Activated T-cell treated with anti-CD3 and anti-CD28 coated beads for 4 hours (primary cell): ENCODE results near the gene UBASH3B.
A peak's percentile ranks its signal among the peaks of the same experiment; 100 is the strongest.

Experiments used
- DNase-seq: peaks from one replicate; pipeline ENCODE4 v3.0.0-alpha.2; 2020

Gene UBASH3B

GRCh38 chr11:122649116-122649515, 6.4 kb upstream of the UBASH3B start:
- no peak for DNase-seq

GRCh38 chr11:122650619-122651018, 4.9 kb upstream of the UBASH3B start:
- DNase-seq: no peak

DNA sequence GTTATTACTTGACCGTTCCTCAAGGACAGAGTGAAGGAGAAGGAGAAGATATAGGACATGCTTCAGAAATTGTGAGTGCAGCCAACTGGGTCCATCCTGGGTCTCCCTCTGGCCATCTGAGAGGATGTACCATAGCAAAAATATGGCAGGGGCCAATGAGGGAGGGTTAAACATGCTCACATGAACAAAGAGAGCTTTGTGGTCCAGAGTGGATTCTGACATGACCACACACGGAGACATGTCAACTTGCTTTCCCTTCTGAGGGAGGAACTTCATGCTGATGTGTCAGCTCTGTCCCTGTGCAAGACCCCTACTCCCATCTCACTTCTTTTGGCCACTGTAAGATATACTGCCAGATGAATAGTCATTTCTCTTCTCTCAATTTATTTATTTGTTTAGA, 3.0 kb upstream of the UBASH3B start:
- DNase-seq: no peak

DNA sequence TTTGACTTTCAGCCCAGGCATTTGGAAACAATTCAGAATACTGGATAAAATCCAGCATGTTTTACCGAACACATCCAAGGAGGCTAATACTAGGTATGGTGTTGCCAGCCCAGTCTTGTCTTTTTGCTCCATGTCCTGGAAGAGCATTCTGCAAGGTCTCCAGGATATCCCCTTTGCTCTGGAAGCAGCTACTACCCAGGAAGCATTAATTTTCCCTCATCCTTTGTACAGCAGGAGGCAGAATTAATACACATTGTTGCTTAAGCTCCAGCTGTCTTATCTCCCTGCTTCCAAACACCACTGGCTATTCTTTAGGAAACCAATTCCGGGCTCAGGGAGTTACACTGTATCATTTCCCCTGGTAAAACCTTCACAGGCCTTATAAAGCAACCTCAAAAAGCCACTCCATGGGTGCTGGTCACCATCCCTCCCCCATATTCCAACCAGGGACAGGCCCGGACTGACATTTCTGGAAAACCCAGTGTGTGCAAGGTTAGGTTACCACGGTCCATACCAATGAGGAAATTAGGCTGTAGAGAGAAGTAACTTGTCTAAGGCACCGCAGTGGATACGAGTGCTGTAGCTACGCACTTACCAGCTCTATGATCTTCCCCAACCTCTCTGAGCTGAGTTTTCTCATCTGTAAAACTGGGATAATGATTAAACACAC, 1.5 kb upstream of the UBASH3B start:
- no peak for DNase-seq

- DNase-seq: peak; percentile 24
Observed at GRCh38 chr11:122656073-122656630, 630 bp downstream of the UBASH3B start.

DNA sequence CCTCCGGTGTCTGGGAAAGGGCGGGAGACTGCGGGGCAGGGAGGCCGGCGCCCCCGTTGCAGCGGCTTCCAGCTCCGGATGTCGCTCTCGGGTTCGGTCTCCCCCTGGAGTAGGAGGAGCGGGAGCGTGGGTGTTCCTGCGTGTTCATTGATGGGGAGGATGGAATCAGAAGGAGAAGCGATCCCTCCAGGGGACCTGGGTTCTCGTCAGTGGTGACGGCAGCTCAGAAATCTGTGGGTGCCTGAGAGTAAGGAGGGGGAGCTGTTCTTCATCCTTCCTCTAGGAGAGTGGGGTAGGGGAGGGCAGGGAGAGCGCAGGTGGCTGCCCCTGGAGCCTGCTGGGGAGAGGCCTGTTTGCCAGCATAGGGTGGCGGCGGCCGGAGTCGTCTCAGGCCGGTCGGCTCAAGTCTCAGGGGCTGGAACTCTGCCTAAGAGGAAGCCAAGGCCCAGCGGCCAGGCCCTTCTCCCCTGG, 1.1 kb downstream of the UBASH3B start:
- peak; percentile 38 for DNase-seq

- DNase-seq: no peak
Observed at GRCh38 chr11:122659676-122660554, 4.4 kb downstream of the UBASH3B start.

GRCh38 chr11:122661182-122661945, 5.8 kb downstream of the UBASH3B start:
- no peak for DNase-seq

- no peak for DNase-seq
Observed at GRCh38 chr11:122663056-122663740, 7.7 kb downstream of the UBASH3B start.

GRCh38 chr11:122663764-122664163, 8.2 kb downstream of the UBASH3B start:
- DNase-seq: no peak

GRCh38 chr11:122664188-122664587, 8.7 kb downstream of the UBASH3B start:
- DNase-seq: no peak

GRCh38 chr11:122665861-122666260, 10.3 kb downstream of the UBASH3B start:
- DNase-seq: no peak

DNA sequence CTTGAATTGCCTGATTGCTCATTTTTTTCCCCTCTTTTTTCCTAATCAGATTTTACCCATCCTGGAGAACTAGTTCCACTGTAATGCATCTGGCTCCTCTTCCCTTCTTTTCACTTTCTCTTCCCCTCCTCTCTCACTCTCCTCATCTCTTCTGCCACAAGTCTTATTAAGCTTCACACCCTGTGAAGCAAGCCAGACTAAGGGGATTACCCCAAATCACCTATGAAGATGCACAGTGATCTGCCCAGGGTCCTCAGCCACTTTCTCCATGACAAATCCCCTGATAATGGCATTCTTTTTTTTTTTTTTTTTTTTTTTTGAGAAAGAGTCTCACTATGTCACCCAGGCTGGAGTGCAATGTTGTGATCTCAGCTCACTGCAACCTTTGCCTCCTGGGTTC, 11.2 kb downstream of the UBASH3B start:
- no peak for DNase-seq

DNA sequence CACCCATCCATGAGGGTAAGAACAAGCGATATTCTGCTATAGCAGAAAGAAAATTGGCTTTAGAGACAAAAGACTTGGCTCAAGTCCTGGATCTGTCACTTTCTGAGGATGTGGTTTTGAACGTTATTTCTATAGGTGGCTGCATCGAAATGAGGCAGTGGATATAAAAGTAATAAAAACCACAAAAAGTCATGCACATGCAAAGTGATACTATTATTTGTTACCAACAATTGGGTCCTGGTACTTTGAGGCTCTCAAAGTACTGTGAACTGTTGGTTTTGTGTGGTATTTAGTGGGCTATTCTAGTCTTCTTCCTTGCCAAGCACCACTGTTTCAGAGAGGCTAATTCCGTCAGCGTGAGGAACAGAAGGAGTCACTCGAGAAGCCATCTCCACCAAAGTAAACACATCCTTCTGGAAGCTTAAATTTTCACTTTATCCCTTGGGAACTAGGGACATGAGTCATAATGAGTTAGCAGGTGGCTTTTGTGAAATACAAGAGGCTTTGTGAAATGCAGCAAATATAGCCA, 13.1 kb downstream of the UBASH3B start:
- DNase-seq: no peak

DNA sequence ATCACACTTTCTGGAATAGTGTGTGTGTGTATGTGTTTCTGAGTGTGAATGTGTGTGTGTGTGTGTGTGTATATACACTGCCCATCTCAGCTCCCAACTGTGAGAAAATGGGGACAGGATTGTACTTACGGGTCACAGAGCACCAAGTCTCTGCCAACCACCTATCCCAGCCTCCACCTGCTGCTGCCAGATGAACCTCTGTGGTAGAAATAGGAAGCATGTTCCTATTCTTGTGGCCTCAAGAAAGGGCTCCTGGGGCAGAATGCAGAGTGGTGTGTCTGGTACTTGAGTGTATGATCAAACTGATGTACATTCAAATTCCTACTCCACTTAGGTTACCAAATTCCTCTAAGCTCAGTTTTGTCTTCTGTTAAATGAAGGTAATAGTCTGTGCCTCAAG, 14.6 kb downstream of the UBASH3B start:
- DNase-seq: no peak

- DNase-seq: no peak
Observed at GRCh38 chr11:122671400-122671891, 15.9 kb downstream of the UBASH3B start.

DNA sequence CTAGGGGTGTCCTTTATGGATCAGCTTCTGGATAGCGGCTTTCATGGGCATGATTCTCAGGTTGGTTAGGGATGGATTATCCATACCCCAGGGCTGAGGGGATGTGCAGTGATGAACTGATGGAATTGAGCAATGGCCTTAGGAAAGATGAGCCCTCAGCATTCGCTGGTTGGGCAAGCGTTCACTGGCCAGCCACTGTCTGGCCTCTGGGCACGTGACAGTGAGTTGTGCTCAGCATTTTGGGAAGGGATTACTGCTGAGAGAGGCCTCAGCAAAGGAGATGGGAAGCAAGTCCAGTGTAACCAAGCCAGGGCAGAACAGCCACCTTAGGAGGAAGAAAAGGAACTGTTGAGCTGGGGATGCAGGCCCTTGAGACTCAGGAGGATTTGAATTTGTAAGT, 17.4 kb downstream of the UBASH3B start:
- DNase-seq: no peak

DNA sequence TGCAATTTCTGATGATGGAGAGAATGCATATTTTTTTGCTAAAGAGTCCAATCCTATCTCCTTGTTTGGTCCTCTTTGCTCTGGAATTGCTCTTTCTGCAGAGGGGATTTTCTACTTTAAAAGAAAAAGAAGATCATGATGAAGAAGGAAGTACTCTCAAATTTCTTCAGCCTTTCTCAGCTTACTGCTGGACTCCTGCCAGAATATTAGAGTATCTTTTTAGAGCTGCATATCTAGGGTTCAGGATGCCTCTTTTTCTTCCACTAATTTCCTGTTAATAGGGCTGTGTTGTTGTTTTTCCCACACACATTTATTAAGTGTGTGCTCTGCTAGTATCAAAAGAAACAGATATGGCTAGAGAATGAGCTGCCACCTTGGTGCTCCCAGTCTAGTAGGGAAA, 18.2 kb downstream of the UBASH3B start:
- DNase-seq: no peak

DNA sequence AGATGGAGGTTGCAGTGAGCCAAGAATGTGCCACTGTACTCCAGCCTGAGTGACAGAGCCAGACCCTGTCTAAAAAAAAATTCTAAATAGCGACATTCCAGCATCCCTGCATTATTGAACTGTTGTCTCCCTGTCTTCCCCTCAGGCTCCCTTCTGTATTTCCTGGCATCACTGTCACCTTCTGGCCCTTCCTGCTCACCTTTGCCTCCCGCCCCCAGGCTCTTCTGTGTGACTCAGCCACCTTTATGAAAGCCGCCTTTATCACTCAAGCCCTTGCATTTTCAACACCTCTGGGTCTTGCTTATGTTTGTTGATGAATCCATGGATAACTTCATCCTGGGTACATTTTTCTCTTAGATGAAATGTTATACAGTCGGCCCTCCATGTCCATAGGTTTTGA, 21.1 kb downstream of the UBASH3B start:
- peak; percentile 21 for DNase-seq

GRCh38 chr11:122677256-122677655, 21.7 kb downstream of the UBASH3B start:
- DNase-seq: no peak

- no peak for DNase-seq
Observed at GRCh38 chr11:122678406-122678805, 22.9 kb downstream of the UBASH3B start.

- DNase-seq: no peak
Observed at GRCh38 chr11:122679466-122679865, 23.9 kb downstream of the UBASH3B start.
